GM19372 (cell line): ENCODE results near the gene JDP2.

Experiments used
- ATAC-seq: cut with Tn5 transposase; IDR thresholded peaks from one replicate; pipeline ENCODE4 v1.9.1; 2021; ENCODE audit warnings: mild to moderate bottlenecking, low read depth, moderate library complexity; ENCODE audit not compliant: unreplicated experiment

Gene JDP2

DNA sequence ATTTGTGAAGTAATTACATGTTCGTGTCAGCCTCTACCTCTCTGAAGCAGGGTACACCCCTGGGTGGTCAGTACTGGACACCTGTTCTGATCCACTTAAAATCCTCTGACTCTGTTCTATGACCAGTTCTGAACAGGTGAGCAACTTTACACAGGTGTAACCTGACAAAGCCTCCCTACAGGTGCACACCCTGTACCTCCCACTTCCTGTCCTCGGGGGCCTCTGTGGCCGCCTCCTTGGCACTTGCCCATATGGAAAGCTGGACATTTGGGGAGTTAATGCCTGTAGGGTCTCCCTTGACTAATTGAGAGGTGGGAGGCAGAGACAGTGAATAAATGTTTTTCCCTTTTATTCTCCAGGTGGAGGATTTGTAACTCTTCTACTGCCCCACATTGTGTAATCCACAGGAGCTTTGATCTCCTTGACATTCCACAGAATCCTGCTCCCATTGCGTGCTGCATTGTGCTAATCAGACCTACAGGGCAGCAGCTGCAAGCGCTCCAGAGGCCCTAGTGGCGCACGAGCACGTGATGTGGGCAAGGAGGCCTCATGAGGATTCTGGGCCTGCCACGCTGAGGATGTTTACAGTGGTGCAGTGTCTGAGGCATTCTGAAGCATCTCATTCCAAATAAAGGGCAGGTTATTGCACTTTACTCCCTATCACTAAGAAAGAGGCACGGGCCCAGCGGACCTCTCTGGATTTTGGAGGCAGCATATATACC is 48.6 kb downstream of the JDP2 start:
- no peak for ATAC-seq

GRCh38 chr14:75477881-75478280 is 50.1 kb downstream of the JDP2 start:
- no peak for ATAC-seq

DNA sequence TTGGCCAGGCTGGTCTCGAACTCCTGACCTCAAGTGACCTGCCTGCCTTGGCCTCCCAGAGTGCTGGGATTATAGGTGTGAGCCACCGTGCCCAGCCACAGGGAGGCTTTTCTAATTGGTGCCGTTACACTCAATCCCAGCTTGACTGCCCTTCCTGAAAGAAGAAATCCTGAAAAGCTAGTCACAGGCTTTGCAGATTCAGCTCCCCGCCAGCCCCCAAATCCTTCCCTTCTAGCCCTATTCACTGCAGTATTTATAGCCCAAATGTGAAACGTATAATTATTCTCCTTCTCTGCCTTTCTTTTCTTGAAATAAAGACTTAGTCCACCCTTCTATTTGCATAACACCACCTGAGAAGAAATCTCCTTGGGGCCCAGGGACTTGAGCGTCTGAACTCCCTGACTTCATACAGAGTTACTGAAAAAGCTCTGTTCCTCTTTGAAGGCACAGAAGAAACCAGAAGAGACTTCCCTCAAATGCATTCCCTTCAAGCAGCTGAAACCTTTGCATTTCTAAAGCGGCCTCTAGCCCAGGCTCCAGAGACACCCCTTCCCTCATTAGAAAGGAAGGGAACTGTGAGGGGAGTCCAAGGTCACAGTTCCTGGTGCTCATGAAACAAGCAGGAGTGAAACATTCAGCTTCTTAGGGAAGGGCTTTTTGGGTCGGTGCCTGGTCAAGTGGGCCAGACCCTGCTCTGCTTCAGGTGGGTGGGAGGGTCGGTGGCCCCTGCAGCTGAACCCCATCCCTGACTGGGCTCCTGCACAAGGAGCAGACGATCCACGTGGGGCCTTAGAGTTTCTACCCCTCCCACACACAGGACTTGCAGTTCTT is 52.2 kb downstream of the JDP2 start:
- ATAC-seq = no peak

- ATAC-seq = no peak
Observed at GRCh38 chr14:75482366-75482765, 54.5 kb downstream of the JDP2 start.

DNA sequence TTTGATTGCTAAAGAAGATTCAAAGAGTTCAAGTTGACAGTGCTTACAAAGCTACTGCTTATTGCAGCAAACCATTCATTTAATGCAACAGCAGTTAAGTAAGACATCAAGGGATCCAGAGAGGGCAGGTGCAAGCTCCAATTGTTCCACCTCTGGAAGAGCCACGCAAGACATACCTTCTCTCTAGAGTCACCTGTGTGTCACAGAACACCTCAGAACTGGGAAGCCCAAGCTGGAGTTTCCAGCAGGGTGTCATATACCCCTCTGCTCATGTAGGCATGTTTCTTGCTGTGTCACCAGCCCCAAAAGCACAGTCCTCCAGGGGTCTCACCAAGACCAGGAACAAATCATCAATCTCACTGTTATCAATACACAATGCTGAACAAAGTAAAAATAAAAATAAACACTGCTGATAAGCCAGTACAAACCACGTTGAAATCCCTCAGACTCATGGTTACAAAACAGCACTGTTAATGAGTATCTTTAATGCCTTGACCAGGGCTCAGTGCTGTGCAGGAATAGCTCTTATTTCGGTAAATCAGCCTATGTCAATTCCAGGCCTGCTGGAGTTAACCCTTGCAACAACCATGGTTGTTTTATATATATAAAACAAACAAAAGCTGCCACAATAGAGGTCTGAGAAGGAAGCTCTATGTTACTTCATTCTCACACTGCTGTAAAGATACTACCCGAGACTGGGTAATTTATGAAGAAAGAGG is 57.0 kb downstream of the JDP2 start:
- no peak for ATAC-seq

- ATAC-seq = no peak
Observed at GRCh38 chr14:75486318-75486717, 58.5 kb downstream of the JDP2 start.

- no peak for ATAC-seq
Observed at GRCh38 chr14:75487155-75487671, 59.4 kb downstream of the JDP2 start.

- no peak for ATAC-seq
Observed at GRCh38 chr14:75489480-75489837, 61.6 kb downstream of the JDP2 start.

- ATAC-seq = no peak
Observed at GRCh38 chr14:75491376-75491978, 63.7 kb downstream of the JDP2 start.

DNA sequence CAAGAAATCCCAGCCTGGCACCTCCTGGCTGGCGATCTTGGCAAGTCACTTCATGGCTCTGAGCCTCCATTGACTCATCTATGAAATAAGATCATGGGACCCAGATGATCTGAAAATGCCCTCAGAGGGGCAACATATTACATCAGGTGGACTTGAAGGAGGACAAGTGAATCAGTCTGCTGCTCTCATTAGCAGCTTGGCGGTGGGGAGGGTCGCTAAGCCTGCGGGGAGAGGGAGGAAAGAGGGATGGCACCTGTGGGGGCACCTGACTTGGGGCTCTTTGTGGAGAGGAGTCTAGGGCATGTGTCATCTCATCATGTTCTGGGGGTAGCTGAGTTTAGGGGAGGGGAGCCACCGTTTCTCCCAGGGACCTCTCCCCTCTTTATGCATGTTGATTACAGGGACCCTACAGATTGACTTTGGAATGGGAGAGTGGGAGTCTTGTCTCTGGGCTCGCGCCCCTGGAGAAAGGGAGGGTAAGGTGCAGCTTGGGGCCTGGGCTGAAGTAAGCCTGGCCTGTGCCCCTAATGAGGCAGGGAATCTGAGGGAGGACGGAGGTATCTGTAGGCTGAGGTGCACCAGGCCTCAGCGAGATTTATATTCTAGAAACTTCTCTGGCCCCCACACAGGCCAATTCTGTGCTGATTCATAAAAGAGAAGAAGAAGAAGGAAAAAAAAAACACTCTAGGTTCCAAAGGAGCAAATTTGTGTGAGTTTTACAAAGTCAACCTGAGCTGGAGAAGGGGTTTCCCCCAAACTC is 65.2 kb downstream of the JDP2 start:
- ATAC-seq = no peak

GRCh38 chr14:75493592-75494087 is 65.8 kb downstream of the JDP2 start:
- ATAC-seq = no peak

- no peak for ATAC-seq
Observed at GRCh38 chr14:75494896-75495295, 67.1 kb downstream of the JDP2 start.

GRCh38 chr14:75495399-75495798 is 67.6 kb downstream of the JDP2 start:
- no peak for ATAC-seq

DNA sequence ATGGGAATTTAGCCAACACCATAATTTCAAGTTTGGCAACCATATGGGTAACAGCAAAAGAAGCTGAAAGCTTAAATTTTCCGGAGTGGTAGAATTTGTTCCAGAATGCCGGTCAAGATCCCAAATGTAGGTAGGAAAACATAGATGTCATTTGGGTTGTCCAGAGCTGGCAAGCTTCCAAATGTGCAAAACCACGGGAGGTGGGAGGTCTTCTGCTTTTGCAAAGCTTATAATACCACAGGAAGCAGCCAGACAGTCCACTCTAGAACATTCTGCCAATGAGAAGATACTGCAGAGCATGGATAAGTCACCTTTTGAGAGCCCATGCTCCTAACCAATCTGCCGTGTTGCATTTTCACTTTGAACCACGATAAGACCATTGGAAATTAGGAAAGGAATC is 68.1 kb downstream of the JDP2 start:
- ATAC-seq = no peak

DNA sequence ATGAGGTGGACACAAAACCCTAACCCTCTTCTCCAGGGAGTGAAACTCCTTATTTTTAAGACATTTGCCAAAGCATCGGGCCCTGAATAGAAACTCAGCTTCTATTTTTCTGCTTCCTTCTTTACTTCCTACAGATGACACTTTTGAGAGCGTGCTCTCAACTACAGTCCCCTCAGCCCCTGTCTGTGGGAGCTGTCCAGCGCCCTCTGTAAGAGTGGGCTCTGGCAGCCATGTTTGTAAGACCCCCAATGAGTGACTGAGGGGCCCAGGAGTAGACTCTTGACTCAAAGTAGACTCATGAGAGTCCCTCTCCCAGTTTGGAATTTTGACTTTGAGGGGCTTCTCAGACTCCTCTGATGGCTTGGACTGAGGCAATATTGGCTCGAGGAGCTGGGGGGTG is 68.9 kb downstream of the JDP2 start:
- no peak for ATAC-seq

- no peak for ATAC-seq
Observed at GRCh38 chr14:75497191-75497590, 69.4 kb downstream of the JDP2 start.

- ATAC-seq = no peak
Observed at GRCh38 chr14:75497701-75498100, 69.9 kb downstream of the JDP2 start.

DNA sequence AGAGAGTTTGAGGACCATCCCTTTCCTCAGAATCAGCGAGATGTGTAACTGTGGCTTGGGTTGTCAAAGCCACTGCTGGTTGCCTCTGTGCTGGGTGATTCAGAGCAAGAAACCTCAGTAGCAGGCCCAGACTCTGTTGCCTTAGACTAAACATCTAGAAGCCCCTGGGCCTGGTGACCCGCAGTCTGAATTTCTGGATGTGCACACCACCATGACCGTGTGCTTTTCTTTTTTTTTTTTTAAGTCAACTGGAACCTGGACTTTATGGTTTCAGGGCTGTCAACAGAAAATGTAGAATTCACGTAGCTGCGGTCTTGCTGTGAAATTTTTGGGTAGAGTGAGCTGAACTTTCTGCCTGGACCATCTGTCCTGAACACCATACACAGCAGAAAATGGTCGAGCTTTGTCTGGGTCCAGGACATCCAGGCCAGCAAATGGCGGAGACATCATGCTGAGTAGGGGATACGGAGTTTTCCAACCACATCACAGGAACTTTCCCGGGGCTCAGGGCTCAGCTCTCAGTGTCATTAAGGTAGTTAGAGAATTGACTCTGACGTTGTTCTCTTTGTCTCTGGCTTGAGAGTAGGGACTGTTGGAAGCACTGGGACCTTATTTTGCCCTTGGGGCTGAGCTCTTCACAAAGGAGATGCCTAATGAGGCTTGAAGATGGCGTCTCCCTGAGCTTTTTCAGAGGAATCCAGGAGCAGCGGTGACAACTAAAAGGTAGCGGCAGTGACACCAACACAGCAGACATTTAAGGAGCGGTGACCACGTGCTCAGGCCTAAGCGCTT is 71.5 kb downstream of the JDP2 start:
- no peak for ATAC-seq

DNA sequence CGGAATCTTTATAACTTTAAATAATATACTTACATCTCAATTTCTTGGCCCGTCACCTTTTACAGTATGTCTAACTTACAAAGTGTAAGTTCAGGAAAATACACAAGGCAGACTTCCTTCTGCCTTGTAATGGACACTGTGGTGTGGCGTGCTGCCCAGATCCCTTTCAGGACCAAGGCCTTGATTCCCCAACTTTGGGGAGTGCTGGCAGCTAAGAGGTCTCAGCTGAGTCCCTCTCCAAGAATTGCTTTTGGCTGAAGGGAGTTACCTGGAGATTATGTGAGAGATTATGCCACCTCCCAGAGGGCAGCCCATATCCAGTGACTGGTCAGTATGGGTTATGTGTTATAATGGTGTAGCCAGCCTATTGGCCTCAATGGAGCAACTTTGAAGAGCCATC is 73.3 kb downstream of the JDP2 start:
- ATAC-seq = no peak
